Measurements from ENCODE around the gene DNMT3B.
"Not testable (repeated sequence)": the region's sequence is repeated elsewhere in the genome, so short reads cannot be mapped to it uniquely, and the experiment has no call there.

Gene DNMT3B

GRCh38 chr20:32763202-32764004, 1.2 kb downstream of the DNMT3B start:
- peak; percentile 31 for DNase-seq

- DNase-seq: no peak
These were observed 2.1 kb downstream of the DNMT3B start for GRCh38 chr20:32764005-32764960.

GRCh38 chr20:32765230-32765875, 3.2 kb downstream of the DNMT3B start:
- not testable (repeated sequence) for DNase-seq

DNA sequence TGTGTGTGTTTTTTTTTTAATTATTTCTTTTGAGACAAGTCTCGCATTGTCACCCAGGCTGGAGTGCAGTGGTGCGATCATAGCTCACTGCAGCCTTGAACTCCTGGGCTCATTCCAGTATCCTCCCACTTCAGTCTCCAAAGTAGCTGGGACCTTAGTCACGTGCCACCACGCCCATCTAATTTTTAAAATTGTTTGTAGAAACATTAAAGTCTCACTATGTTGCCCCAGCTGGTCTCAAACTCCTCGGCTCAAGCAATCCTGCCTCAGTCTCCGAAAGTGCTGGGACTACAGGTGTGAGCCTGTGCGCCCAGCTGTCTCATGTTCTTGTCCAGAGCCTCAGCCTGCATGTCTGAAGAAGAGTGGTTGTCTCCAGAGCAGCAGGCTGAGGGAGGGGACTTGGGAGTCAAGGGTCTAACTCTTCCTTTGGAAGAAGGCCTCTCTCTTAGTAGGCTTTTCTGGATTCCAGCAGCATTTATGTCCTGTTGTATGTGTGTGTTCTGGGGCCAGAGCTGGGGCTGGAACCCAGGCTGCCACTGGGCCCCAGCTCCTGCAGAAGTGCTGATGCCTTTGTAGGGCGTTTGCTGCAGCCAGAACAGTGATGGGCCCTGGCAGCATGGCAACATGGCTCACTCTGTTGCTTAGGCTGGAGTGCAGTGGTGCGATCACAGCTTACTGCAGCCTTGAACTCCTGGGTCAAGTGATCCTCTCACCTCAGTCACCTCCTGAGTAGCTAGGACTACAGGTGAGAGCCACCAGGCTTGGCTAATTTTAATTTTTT, 5.4 kb downstream of the DNMT3B start:
- DNase-seq: no peak

GRCh38 chr20:32772046-32772445, 9.9 kb downstream of the DNMT3B start:
- DNase-seq: no peak

GRCh38 chr20:32773223-32773622, 11.0 kb downstream of the DNMT3B start:
- no peak for DNase-seq

DNA sequence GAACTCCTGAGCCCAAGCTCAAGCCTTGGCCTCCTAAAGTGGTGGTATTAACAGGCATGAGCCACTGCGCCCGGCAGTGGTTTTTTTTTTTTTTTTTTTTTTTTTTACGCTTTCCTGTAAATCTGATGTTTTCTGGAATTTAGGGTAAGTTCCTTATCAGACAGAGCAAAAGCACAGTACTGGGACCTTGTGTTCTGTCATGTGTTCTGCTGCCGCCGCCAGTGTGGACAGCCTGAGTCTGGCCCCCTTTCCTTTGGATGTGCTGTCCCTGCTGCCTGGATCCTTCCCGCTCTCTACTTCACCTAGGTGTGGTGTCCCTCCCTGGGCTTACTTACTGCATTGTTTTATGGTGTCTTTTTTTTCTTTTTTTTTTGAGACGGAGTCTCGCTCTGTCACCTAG, 11.7 kb downstream of the DNMT3B start:
- DNase-seq: no peak

DNA sequence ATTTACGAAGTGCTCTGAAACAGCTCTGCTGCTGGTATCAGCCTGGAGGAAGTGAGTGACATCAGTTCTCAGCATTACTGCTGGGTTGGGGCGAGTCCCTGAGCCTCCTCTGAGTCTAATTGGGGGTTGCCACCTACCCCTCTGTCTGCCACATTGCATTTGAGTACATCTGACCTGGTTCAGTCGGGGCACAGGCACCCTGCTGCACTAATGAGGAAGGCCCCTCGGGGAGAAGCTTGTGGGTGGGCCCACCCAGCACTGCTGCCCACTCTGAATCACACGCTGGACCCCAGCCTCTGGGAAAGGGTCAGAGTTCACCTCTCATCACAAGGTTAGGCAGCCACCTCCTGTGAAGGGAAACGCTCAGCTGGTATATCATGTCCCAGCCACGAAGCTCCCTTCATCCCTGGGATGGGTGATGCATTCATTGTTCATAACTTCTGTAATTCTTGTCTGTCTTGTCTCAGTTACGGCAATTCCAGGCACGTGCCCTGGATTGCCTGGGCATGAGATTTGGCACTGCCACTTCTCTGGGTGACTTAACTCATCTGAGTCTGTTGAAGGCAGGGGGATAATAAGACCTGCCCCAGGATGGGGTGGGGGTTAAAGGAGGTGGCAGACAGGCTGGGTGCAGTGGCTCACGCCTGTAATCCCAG, 13.3 kb downstream of the DNMT3B start:
- no peak for DNase-seq

- no peak for DNase-seq
These were observed 15.2 kb downstream of the DNMT3B start for GRCh38 chr20:32777177-32777956.

DNA sequence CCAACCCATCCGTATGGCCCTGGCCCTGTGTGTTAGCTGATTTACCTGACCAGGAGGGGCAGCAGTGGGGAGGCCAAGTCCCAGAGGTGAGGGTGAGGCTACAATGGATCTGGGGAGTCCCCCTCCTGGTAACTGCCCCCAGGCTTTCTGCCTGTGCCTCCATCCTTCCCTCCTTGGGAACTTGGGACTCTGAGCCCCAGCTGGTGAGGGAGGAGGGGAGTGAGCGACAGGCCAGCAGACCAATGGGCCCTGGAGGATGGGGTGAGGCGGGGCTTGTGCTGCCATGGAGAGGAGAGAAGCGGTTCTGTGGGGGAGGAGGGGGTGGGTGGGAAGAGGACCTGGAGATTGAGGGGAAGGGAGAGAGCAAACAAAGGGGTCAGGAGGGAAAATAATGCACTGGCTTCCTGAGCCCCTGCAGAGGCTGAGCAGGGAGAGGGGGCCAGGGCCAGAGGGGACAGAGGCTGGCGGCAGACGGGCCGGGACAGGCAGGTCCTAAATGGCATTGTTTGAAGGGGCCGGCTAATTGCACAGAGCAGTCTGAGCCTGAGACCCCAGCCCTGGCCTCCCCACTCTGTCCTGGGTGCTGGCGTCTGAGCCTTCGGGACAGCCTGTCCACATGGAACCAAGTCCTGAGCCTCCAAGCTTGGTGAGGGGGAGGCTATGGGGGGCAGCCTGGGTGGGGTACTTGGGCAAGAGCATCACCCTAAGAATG, 17.5 kb downstream of the DNMT3B start:
- DNase-seq: no peak

DNA sequence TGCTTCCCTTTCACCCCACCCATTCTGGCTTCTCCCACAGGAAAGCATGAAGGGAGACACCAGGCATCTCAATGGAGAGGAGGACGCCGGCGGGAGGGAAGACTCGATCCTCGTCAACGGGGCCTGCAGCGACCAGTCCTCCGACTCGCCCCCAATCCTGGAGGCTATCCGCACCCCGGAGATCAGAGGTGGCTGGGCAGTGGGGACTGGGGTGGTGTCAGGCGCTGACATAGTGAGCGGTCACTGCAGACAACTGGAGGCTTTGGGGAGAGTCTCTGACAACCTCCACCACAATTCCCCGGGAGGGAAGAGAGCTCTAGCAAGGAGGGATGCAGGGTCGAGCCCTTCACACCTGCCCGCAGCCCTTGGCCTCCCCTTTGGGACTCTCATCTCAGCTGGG, 18.1 kb downstream of the DNMT3B start:
- DNase-seq: no peak

DNA sequence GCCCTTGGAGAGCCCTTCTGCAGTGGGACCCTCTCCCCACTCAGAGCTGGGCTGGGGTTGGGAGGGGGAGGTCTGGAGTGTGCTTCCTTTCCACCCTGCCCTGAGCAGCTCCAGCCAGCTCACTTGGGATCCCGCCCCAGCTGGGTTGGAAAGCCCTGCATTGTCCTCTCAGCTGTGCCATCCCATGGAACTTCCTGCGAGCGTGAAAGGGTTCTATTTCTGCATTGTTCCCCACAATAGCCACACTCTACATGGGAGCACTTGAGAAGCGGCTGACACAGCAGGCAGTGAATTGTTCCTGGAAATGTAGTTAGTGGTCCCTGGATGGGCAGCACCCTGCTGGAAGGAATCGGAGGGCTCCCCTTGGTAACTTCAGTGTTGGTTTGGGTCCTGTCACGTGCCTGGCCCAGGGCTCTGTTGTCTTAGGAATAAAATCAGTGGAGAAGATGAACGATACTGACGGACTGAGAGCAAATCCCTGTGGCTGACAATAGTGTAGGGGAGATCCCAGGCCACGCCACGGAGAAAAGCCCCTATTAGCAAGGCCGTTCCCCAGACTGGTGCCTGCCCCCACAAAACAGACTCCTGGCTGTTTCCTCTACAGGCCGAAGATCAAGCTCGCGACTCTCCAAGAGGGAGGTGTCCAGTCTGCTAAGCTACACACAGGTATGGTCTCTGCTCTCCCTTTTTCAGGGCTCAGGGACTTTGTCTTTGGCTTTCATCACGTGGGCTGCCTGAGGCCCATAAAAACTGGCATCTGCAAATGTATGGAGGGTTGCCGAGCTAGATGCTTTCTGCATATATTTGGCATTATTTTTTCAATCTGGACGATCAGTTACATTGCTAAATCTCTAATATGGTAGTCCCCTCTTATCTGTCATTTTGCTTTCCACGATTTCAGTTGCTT, 18.8 kb downstream of the DNMT3B start:
- DNase-seq: no peak

- no peak for DNase-seq
These were observed 22.3 kb downstream of the DNMT3B start for GRCh38 chr20:32784369-32785080.

GRCh38 chr20:32786059-32786760, 24.0 kb downstream of the DNMT3B start:
- no peak for DNase-seq

- no peak for DNase-seq
These were observed 25.0 kb downstream of the DNMT3B start for GRCh38 chr20:32787168-32787567.

DNA sequence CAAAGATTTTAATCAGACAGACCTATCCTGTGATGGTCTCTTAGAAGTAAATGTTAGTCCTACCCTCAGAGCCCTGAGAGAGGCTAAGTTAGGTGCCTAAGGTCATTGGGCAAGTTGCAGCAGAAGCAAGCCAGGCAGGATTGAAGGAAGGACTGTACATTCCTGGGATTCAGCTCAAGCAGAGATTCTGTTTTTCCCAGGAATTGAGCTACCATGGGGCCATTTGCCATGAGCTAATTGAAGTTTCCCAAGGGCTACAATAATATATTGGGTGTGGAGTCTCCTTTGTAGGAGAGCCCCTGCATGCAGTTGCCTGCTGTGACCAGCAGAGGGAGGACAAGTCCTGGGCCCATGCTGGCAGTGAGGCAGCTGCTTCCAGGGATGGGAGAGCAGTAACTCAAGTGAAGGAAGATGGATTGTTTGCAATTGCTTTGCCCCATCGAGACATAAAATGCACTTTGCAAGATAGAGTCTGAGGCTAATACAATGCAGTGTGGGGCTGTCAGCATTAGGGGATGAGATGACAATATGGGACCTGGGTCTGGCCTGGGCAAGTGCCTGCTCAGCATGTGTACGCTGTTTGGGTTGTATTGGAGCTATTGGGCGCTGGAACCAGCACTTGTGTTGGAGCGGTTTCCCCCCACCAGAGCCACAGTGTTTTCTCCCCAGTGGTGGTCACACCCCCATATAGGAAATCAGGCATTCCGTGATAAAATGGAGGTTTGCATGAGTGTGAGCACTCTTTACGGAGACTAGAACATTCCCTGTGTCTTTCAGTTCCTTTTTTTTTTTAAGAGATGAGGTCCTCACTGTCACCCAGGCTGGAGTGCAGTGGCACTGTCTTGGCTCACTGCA, 27.9 kb downstream of the DNMT3B start:
- DNase-seq: peak; percentile 75

- no peak for DNase-seq
These were observed 28.5 kb downstream of the DNMT3B start for GRCh38 chr20:32790751-32791057.

Data from activated T-cell treated with anti-CD3 and anti-CD28 coated beads, Interleukin-2, amount 50 U/mL, for 1 hour (primary cell).